Stimulated activated naive CD8-positive, alpha-beta T cell treated with anti-CD3 and anti-CD28 coated beads, Interleukin-15, amount 100 ng/mL, for 72 hours (primary cell): ENCODE results near the gene PPP2R2C.
A peak's percentile ranks its signal among the peaks of the same experiment; 100 is the strongest.

ENCODE experiments used
- ATAC-seq: fragments of 150-1000 bp; cut with Tn5 transposase; 2 replicates; pipeline ENCODE4 v1.10.0; 2021; ENCODE audit warnings: mild to moderate bottlenecking, moderate library complexity
- DNase-seq, 2 donors: peaks; one replicate each; pipeline ENCODE4 v3.0.0; 2021 to 2022
- H3K27ac Mint-ChIP-seq, 2 donors: one replicate each; pipeline ENCODE4 v1.8.0; 2022; ENCODE audit warnings: mild to moderate bottlenecking in 2 of 2, mixed read lengths in 2 of 2, moderate library complexity in 2 of 2
- H3K27me3 Mint-ChIP-seq: one replicate; pipeline ENCODE4 v1.8.0; 2022; ENCODE audit warnings: mixed read lengths
- H3K4me1 Mint-ChIP-seq: one replicate; pipeline ENCODE4 v1.8.0; 2022; ENCODE audit warnings: mild to moderate bottlenecking, mixed read lengths
- H3K4me3 Mint-ChIP-seq, 2 donors: one replicate each; pipeline ENCODE4 v1.8.0; 2022; ENCODE audit warnings: mild to moderate bottlenecking in 2 of 2, mixed read lengths in 2 of 2, moderate library complexity in 1 of 2
- H3K9me3 Mint-ChIP-seq, 2 donors: one replicate each; pipeline ENCODE4 v1.8.0; 2022; ENCODE audit warnings: mixed read lengths in 2 of 2

Gene PPP2R2C

GRCh38 chr4:6435010-6435409 is 37.4 kb downstream of the PPP2R2C start:
- H3K4me3 Mint-ChIP-seq: no peak overlapping the region
- no peak overlapping the region for H3K27ac Mint-ChIP-seq
- peaks cover 6 to 8% of the 10 kb centered on the region in 2 donors for H3K9me3 Mint-ChIP-seq
- no peak for DNase-seq
- H3K27me3 Mint-ChIP-seq: peaks cover 6% of the 10 kb centered on the region
- no peak for ATAC-seq
- no peaks in the 10 kb centered on the region for H3K4me1 Mint-ChIP-seq

GRCh38 chr4:6430927-6431326 is 41.5 kb downstream of the PPP2R2C start:
- ATAC-seq (no peak), DNase-seq (no peak)
- no peaks in the 10 kb centered on the region for H3K4me1 Mint-ChIP-seq
- no peak overlapping the region for H3K4me3 Mint-ChIP-seq
- peaks cover 6 to 8% of the 10 kb centered on the region in 2 donors for H3K9me3 Mint-ChIP-seq
- H3K27me3 Mint-ChIP-seq: no peaks in the 10 kb centered on the region
- H3K27ac Mint-ChIP-seq: no peak overlapping the region

- Mint-ChIP-seq H3K9me3 (no peaks in the 10 kb centered on the region), H3K4me1 (no peaks in the 10 kb centered on the region), H3K4me3 (no peak overlapping the region), H3K27me3 (peaks cover 8% of the 10 kb centered on the region), H3K27ac (no peak overlapping the region)
- ATAC-seq (no peak), DNase-seq (no peak)
These were observed 44.8 kb downstream of the PPP2R2C start for GRCh38 chr4:6427439-6428090.

GRCh38 chr4:6426571-6427438 is 45.6 kb downstream of the PPP2R2C start:
- H3K9me3 Mint-ChIP-seq: no peaks in the 10 kb centered on the region
- H3K27ac Mint-ChIP-seq: no peak overlapping the region
- no peaks in the 10 kb centered on the region for H3K4me1 Mint-ChIP-seq
- DNase-seq: no peak
- H3K4me3 Mint-ChIP-seq: no peak overlapping the region
- ATAC-seq: no peak
- H3K27me3 Mint-ChIP-seq: peaks cover 8% of the 10 kb centered on the region

GRCh38 chr4:6425911-6426310 is 46.5 kb downstream of the PPP2R2C start:
- no peaks in the 10 kb centered on the region for H3K4me1 Mint-ChIP-seq

GRCh38 chr4:6425336-6425735 is 47.1 kb downstream of the PPP2R2C start:
- no peak for DNase-seq
- no peak for ATAC-seq
- no peaks in the 10 kb centered on the region for H3K4me1 Mint-ChIP-seq
- H3K27me3 Mint-ChIP-seq: peaks cover 9% of the 10 kb centered on the region
- H3K27ac Mint-ChIP-seq: no peak overlapping the region
- no peak overlapping the region for H3K4me3 Mint-ChIP-seq
- H3K9me3 Mint-ChIP-seq: no peaks in the 10 kb centered on the region

More at GRCh38 chr4:6425911-6426310, 46.5 kb downstream of the PPP2R2C start:
- H3K27ac Mint-ChIP-seq: no peak overlapping the region
- ATAC-seq: no peak
- no peak overlapping the region for H3K4me3 Mint-ChIP-seq
- H3K9me3 Mint-ChIP-seq: no peaks in the 10 kb centered on the region
- DNase-seq: no peak
- H3K27me3 Mint-ChIP-seq: peaks cover 8% of the 10 kb centered on the region

- Mint-ChIP-seq H3K4me1 (no peaks in the 10 kb centered on the region), H3K27me3 (peaks cover 16% of the 10 kb centered on the region), H3K27ac (no peak overlapping the region), H3K9me3 (no peaks in the 10 kb centered on the region), H3K4me3 (no peak overlapping the region)
- ATAC-seq (no peak), DNase-seq (no peak)
These were observed 48.0 kb downstream of the PPP2R2C start for GRCh38 chr4:6424425-6424824.

- ATAC-seq (no peak), DNase-seq (no peak)
- H3K27me3 Mint-ChIP-seq: peaks cover 18% of the 10 kb centered on the region
- no peaks in the 10 kb centered on the region for H3K9me3 Mint-ChIP-seq
- H3K27ac Mint-ChIP-seq: no peak overlapping the region
- no peak overlapping the region for H3K4me3 Mint-ChIP-seq
- H3K4me1 Mint-ChIP-seq: no peaks in the 10 kb centered on the region
These were observed 48.8 kb downstream of the PPP2R2C start for GRCh38 chr4:6423575-6423974.

- Mint-ChIP-seq H3K9me3 (no peaks in the 10 kb centered on the region), H3K27me3 (peaks cover 24% of the 10 kb centered on the region), H3K4me3 (no peak overlapping the region), H3K27ac (no peak overlapping the region), H3K4me1 (no peaks in the 10 kb centered on the region)
- ATAC-seq (no peak), DNase-seq (no peak)
These were observed 49.5 kb downstream of the PPP2R2C start for GRCh38 chr4:6422866-6423265.

GRCh38 chr4:6422105-6422504 is 50.3 kb downstream of the PPP2R2C start:
- peaks cover 24% of the 10 kb centered on the region for H3K27me3 Mint-ChIP-seq
- H3K9me3 Mint-ChIP-seq: no peaks in the 10 kb centered on the region
- DNase-seq (no peak), ATAC-seq (no peak)
- H3K4me3 Mint-ChIP-seq: no peak overlapping the region
- H3K4me1 Mint-ChIP-seq: no peaks in the 10 kb centered on the region
- no peak overlapping the region for H3K27ac Mint-ChIP-seq

GRCh38 chr4:6421397-6421796 is 51.0 kb downstream of the PPP2R2C start:
- ATAC-seq (no peak), DNase-seq (no peak)
- no peak overlapping the region for H3K4me3 Mint-ChIP-seq
- H3K9me3 Mint-ChIP-seq: no peaks in the 10 kb centered on the region
- peaks cover 29% of the 10 kb centered on the region for H3K27me3 Mint-ChIP-seq
- no peak overlapping the region for H3K27ac Mint-ChIP-seq
- no peaks in the 10 kb centered on the region for H3K4me1 Mint-ChIP-seq

- DNase-seq (no peak), ATAC-seq (no peak)
- no peaks in the 10 kb centered on the region for H3K4me1 Mint-ChIP-seq
- H3K27me3 Mint-ChIP-seq: peaks cover 33% of the 10 kb centered on the region
- H3K27ac Mint-ChIP-seq: no peak overlapping the region
- H3K4me3 Mint-ChIP-seq: no peak overlapping the region
- H3K9me3 Mint-ChIP-seq: no peaks in the 10 kb centered on the region
These were observed 51.4 kb downstream of the PPP2R2C start for GRCh38 chr4:6420972-6421371.

- DNase-seq: no peak
- peaks cover 43% of the 10 kb centered on the region for H3K27me3 Mint-ChIP-seq
- no peak for ATAC-seq
- H3K4me3 Mint-ChIP-seq: no peak overlapping the region
- no peak overlapping the region for H3K27ac Mint-ChIP-seq
- H3K9me3 Mint-ChIP-seq: no peaks in the 10 kb centered on the region
- H3K4me1 Mint-ChIP-seq: no peaks in the 10 kb centered on the region
These were observed 52.4 kb downstream of the PPP2R2C start for GRCh38 chr4:6420036-6420435.

GRCh38 chr4:6419452-6420028 is 52.9 kb downstream of the PPP2R2C start:
- H3K4me1 Mint-ChIP-seq: no peaks in the 10 kb centered on the region
- H3K4me3 Mint-ChIP-seq: no peak overlapping the region
- no peak for ATAC-seq
- no peaks in the 10 kb centered on the region for H3K9me3 Mint-ChIP-seq
- H3K27me3 Mint-ChIP-seq: peaks cover 44% of the 10 kb centered on the region
- DNase-seq: no peak
- H3K27ac Mint-ChIP-seq: no peak overlapping the region

- Mint-ChIP-seq H3K9me3 (peaks cover 0 to under 1% of the 10 kb centered on the region in 2 donors), H3K4me1 (no peaks in the 10 kb centered on the region), H3K27me3 (peaks cover 41% of the 10 kb centered on the region), H3K4me3 (no peak overlapping the region), H3K27ac (peak overlapping the region in 1 of 2 donors; percentile 55)
- DNase-seq (no peak), ATAC-seq (no peak)
These were observed 54.1 kb downstream of the PPP2R2C start for GRCh38 chr4:6418193-6418755.
